Activated effector memory CD4-positive, alpha-beta T cell treated with anti-CD3 and anti-CD28 coated beads, Interleukin-2, amount 50 U/mL, for 16 hours (primary cell): ENCODE measurements around the gene SLC49A4.

Experiments
- DNase-seq: peaks from one replicate; pipeline ENCODE4 v3.0.0-alpha.2; 2020

SLC49A4 gene

GRCh38 chr3:122912772-122913538, 118.1 kb downstream of the SLC49A4 start:
- DNase-seq = no peak

GRCh38 chr3:122913539-122914100, 118.8 kb downstream of the SLC49A4 start:
- no peak for DNase-seq

GRCh38 chr3:122915300-122916055, 120.6 kb downstream of the SLC49A4 start:
- no peak for DNase-seq

DNA sequence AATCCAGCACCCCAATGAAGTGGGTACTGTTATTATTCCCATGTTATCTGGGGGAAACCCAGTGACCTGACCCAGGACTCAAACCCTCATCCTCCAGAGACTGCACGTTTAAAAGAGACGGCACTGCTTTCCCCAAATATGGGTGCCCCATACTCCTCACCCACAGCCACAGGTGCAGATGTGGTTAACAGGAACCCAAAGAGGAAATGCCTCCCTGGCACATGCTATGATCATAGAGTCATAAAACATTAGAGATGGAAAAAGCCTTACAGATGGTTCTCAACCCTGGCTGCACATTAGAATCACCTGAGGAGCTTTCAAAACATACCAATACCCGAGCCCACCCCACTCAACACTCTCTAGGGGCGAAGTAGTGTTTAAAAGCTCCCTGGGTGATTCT, 121.2 kb downstream of the SLC49A4 start:
- no peak for DNase-seq

- no peak for DNase-seq
Observed at GRCh38 chr3:122916580-122916979, 121.7 kb downstream of the SLC49A4 start.

DNA sequence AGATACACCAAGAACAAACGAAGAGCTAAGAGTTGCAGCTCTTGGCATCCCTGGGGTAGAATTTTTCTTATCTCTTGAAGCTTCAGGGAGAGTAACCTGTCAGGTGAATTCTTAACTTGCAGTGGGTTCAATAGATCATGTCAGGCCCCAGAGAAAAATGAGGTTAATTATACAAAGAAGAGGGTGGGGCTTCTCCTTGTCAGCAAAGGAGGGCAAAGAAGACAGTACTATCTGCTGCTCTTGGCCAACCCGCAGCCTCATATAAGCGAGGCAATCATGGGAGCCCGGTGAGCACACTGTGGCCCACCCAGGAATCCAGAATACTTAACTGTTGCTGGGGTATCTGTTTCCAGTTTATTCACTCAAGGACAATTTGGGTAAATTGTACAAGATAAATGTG, 122.5 kb downstream of the SLC49A4 start:
- DNase-seq = no peak

DNA sequence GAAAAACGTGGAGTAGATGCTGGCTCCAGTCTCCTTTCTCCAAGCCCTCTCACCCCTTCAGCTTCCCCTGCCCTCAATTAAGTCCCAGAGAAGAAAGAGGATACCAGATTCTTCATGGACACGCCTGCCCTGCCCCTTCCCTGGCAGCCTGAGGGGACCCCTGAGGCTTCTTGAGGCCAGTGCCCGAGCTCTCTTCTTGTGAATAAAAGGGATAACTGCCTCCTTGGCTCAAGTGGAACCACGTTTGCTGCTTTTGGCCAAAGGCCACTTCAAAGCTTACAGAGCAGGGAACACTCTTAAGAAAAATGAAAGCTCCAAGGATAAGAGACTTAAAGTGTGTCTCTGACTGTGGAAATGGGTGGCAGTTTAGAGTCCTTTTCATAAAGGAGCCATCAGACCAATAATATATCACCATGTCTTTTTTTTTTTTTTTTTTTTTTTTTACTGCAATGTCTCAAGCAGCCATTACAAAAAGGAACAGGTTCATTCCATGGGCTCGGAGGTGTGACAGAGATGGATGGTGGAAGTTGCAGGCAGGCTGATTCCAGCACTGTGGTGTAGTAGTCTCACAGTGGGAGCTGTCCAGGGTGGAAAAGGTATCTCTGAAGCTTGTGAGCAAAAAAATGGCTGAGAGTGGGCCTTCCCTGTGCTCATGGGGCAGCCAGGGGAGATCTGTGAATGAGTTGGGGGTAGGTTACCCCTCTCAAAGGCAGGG, 123.9 kb downstream of the SLC49A4 start:
- DNase-seq = no peak

GRCh38 chr3:122919291-122919610, 124.4 kb downstream of the SLC49A4 start:
- no peak for DNase-seq

DNA sequence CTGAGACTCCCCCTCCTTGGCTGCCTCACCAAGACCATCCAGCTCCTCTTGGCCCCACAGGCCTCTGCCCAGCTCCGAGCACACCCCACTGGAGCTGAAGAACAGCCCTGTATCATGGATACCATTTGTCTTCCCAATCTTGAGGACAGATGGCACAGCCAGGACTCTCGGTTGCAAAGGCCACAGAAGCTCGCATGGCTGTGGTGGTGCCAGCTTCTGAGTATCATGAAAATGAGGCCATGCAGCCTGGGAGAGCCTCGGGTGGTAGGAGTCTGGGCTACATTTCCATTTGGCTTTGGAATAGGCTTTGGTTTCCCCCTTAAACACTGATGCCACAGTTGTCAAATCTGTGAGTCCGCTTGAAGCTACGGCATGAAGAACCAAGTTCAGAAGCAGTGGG, 126.1 kb downstream of the SLC49A4 start:
- DNase-seq = no peak

- no peak for DNase-seq
Observed at GRCh38 chr3:122921791-122922651, 127.2 kb downstream of the SLC49A4 start.

- no peak for DNase-seq
Observed at GRCh38 chr3:122923611-122924010, 128.7 kb downstream of the SLC49A4 start.

DNA sequence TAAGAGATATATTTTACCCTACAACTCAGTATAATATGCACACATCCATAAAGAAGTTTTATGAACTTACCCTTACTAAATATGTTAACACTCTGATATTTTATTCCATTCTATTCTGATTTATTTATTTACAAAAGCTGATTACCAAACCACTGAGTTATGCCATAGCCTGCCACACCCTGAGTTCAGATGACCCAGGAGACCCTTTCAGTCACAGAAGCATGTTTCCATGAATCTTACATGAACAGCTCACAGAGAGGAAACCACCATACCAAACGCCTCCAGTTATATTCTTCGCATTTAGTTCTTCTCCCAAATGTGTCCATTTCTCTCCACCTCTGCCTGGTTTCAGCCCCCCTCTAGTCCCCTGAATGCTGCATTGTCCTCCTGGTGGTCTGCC, 129.2 kb downstream of the SLC49A4 start:
- no peak for DNase-seq

DNA sequence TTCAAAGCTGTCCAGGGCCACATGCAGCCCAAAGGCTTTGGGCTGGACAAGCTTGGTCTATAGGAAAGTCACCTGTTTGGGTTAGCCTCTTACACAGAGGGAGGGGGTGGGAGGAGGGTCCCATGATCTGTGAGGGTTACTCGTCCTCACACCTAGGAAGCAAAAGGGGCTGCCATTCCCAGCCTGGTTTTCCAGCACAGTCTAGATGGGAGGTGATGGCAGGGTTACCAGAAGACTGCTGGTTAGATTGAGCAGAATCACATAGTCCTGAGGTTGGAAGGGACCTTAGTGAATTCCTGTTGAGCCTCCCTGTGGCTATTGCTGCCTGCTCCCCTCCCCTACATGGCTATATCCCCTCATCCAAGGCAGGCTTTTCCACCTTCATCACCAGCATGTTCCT, 130.9 kb downstream of the SLC49A4 start:
- DNase-seq = no peak

- DNase-seq = peak; percentile 44
Observed at GRCh38 chr3:122926322-122926721, 131.5 kb downstream of the SLC49A4 start.

DNA sequence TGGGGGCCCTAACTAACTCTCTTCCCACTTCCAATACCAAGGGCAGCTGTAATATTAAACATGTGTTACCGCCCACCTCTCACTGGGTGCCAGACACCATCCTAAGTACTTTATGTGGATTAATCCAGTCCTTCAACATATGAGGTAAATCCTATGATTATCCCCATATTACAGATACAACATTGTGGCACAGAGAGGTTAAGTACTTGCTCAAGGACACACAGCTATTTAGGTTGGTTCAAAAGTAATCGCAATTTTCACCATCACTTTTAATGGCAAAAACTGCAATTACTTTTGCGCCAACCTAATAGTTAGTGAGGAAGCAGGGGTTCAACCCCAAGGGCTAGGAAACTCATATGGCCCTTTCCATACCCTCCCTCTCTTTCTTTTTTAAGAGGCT, 131.9 kb downstream of the SLC49A4 start:
- no peak for DNase-seq

- peak; percentile 53 for DNase-seq
Observed at GRCh38 chr3:122927726-122928125, 132.9 kb downstream of the SLC49A4 start.

DNA sequence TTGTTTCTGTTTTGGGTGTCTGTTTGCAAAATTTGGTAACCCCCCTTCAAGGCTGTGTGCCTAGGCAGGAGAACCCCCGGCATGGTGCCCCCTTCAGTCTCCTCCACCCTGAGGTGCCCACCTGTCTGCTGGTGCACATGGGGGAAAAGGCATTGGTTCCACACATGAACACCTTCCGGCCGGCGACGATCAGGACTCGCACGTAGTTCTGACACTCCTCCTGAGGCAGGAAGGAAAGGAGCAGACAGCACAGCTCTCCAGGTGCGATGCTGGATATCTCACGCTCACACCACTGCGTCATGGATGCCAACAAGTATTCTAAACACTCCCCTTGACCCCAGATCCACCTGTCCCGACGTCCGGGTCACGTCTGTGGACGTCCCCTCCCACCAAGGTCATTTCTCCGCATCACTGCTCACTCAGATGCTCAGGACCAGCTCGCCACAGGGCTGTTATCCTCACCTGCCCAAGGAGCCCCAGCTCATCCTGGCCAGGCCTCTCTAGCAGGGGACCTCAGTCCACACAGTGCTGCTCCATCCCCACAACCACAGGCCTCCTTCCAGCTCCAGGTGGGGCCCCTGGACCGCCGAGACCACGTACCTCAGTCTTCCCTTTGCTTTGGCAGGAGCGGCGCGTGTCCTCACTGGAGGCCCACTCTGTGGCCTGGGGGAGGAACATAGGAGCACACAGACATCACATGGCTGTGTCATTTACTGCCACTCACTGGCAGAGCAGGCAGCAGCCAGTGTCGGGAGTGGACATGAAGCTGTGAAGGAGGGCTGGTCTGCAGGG, 133.7 kb downstream of the SLC49A4 start:
- DNase-seq = peak; percentile 57

- DNase-seq = no peak
Observed at GRCh38 chr3:122929188-122930062, 134.6 kb downstream of the SLC49A4 start.

GRCh38 chr3:122930063-122930997, 135.5 kb downstream of the SLC49A4 start:
- peak; percentile 45 for DNase-seq
